Activated B cell treated with CpG ODN at 0.5 μM for 24 hours (primary cell): ENCODE measurements around the gene LRRC45. TPM values are rescaled to one million over a fixed set of nuclear protein-coding genes. Genes with fewer than 3 reads are reported as not detected.

Source experiments
- ATAC-seq: fragments of 200-7000 bp; cut with Tn5 transposase; one replicate; pipeline ENCODE4 v1.10.0; 2021; ENCODE audit warnings: low read depth, mild to moderate bottlenecking, moderate library complexity
- CTCF ChIA-PET: fragments of 350-600 bp; sonication (Branson Sonifier 250); formaldehyde crosslinking; loops from one replicate; lab custom pipeline; 2021; ENCODE audit warnings: antibody characterized with exemption; lab: Charles Lee
- POLR2A ChIA-PET: fragments of 350-600 bp; sonication (Branson Sonifier 250); formaldehyde crosslinking; loops from one replicate; lab custom pipeline; 2021; ENCODE audit warnings: antibody characterized with exemption; lab: Charles Lee
- DNase-seq: peaks from one replicate; pipeline ENCODE4 v3.0.0; 2022
- H3K27ac Mint-ChIP-seq: one replicate; pipeline ENCODE4 v1.8.0; 2020; ENCODE audit warnings: mixed read lengths
- H3K27me3 Mint-ChIP-seq: one replicate; pipeline ENCODE4 v1.8.0; 2021; ENCODE audit warnings: mixed read lengths
- H3K36me3 Mint-ChIP-seq: one replicate; pipeline ENCODE4 v1.8.0; 2021; ENCODE audit warnings: low read depth, mixed read lengths
- H3K4me1 Mint-ChIP-seq: one replicate; pipeline ENCODE4 v1.8.0; 2021; ENCODE audit warnings: mixed read lengths
- H3K4me3 Mint-ChIP-seq: one replicate; pipeline ENCODE4 v1.8.0; 2020; ENCODE audit warnings: mild to moderate bottlenecking, mixed read lengths
- H3K9me3 Mint-ChIP-seq: one replicate; pipeline ENCODE4 v1.8.0; 2020; ENCODE audit warnings: mixed read lengths
- intact Hi-C: fragments of 100-400 bp; cut with micrococcal nuclease; formaldehyde crosslinking; loops from one replicate; pipeline ENCODE4 v1.15.1; 2024
- total RNA-seq: library from RNA; stranded (reverse); gene quantifications from 2 replicates; pipeline ENCODE4 v1.2.3, GENCODE V29; 2022
- TF ChIP-seq, protein P1 (sequence below): fragments of 200-600 bp; IDR thresholded peaks from one replicate; pipeline ENCODE4 v1.8.0; 2022; ENCODE audit warnings: antibody characterized with exemption, mild to moderate bottlenecking

LRRC45 gene
- total RNA-seq, 1 donor from 2014 or later: 10.6 TPM

DNA sequence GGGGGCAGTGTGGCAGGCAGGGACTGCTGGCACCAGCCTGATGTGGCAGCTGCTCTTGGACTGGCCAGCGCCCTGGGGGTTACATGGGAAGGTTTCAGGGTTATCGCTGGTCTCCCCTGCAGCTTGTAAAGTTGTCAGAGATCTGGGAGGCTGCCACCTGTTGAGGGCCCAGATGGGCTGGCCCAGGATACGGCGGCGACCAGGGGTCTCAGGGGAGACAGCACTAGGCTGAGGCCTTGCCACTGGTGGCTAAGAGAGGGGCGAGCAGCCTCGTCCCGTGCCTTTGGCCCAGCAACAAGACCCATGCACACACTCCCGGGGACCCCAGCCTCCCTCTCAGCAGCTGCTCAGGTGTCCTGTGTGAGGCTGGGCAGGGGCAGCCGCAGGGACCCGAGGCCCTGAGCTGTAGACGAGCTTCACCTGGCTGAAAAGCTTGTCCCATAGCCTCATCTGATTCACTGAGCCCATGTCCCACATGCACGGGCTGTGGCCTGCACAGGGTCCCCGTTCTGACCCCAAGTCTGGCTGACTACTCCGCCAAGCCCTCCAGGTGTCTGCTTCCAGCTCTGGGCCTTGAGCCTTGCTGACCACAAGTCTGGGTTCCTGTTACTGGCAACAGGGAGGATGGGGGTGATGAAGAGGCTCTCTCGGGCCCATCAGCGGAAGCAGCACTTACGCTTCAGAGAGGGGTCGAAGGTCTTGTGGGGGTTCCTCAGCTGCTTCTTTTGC lies 36.3 kb downstream of the LRRC45 start:
- intact Hi-C loops: no loop called here
- Mint-ChIP-seq H3K9me3 (no peaks in the 10 kb centered on the region), H3K4me3 (no peak overlapping the region), H3K4me1 (peaks cover 5% of the 10 kb centered on the region), H3K27ac (no peak overlapping the region), H3K36me3 (peaks cover 53% of the 10 kb centered on the region), H3K27me3 (no peaks in the 10 kb centered on the region)
- TF ChIP-seq, protein P1, sequence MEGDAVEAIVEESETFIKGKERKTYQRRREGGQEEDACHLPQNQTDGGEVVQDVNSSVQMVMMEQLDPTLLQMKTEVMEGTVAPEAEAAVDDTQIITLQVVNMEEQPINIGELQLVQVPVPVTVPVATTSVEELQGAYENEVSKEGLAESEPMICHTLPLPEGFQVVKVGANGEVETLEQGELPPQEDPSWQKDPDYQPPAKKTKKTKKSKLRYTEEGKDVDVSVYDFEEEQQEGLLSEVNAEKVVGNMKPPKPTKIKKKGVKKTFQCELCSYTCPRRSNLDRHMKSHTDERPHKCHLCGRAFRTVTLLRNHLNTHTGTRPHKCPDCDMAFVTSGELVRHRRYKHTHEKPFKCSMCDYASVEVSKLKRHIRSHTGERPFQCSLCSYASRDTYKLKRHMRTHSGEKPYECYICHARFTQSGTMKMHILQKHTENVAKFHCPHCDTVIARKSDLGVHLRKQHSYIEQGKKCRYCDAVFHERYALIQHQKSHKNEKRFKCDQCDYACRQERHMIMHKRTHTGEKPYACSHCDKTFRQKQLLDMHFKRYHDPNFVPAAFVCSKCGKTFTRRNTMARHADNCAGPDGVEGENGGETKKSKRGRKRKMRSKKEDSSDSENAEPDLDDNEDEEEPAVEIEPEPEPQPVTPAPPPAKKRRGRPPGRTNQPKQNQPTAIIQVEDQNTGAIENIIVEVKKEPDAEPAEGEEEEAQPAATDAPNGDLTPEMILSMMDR: no peak
- ChIA-PET POLR2A (no interaction called here), CTCF (no interaction called here)
- ATAC-seq (no peak), DNase-seq (no peak)

DNA sequence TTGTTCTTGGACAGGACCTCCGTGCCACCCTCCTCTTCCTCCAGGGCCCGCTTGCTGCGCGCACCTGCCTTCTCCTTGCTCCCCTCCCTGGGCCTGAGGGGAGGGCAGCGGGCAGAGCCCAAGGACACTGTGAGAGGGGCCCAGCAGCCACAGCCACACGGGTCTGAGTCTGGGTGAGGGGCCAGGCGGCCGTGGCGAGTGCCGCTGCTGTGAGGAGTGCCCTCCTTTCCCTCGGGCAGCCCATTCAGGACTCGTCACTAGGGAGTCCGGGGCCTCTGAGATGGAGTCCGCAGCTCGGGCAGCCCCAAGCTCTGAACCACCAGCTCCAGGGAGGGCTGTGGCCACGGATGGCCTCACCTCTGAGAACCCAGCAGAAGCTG lies 36.9 kb downstream of the LRRC45 start:
- TF ChIP-seq, protein P1: no peak
- H3K27me3 Mint-ChIP-seq: no peaks in the 10 kb centered on the region
- intact Hi-C loops: no loop called here
- POLR2A ChIA-PET: no interaction called here
- no peaks in the 10 kb centered on the region for H3K9me3 Mint-ChIP-seq
- no peak overlapping the region for H3K27ac Mint-ChIP-seq
- DNase-seq: no peak
- peaks cover 50% of the 10 kb centered on the region for H3K36me3 Mint-ChIP-seq
- ATAC-seq: no peak
- H3K4me3 Mint-ChIP-seq: no peak overlapping the region
- CTCF ChIA-PET: no interaction called here
- peaks cover 10% of the 10 kb centered on the region for H3K4me1 Mint-ChIP-seq

DNA sequence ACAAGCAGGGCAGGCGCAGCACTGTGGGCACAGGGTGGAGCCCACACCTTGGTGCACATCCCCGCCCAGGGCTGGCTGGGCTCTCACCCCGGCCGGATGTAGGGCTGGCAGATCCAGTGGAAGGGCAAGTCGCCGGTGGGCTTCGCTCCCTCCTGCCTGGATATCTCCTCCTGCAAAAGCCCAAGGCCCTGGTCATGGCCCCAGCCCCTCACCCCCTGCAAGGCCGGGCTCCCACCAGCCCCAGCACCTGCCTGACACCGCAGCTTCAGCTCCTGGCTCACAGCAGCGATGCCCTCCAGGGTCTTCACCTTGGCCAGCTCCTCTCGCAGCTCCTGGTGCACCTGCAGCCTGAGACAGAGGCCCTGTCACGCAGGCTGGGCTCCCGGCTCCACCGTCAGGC lies 37.5 kb downstream of the LRRC45 start:
- peaks cover 45% of the 10 kb centered on the region for H3K36me3 Mint-ChIP-seq
- ChIA-PET CTCF (no interaction called here), POLR2A (no interaction called here)
- ATAC-seq (no peak), DNase-seq (no peak)
- peaks cover 10% of the 10 kb centered on the region for H3K4me1 Mint-ChIP-seq
- no peaks in the 10 kb centered on the region for H3K9me3 Mint-ChIP-seq
- no peaks in the 10 kb centered on the region for H3K27me3 Mint-ChIP-seq
- no peak overlapping the region for H3K27ac Mint-ChIP-seq
- intact Hi-C loops: no loop called here
- TF ChIP-seq, protein P1: no peak
- no peak overlapping the region for H3K4me3 Mint-ChIP-seq

DNA sequence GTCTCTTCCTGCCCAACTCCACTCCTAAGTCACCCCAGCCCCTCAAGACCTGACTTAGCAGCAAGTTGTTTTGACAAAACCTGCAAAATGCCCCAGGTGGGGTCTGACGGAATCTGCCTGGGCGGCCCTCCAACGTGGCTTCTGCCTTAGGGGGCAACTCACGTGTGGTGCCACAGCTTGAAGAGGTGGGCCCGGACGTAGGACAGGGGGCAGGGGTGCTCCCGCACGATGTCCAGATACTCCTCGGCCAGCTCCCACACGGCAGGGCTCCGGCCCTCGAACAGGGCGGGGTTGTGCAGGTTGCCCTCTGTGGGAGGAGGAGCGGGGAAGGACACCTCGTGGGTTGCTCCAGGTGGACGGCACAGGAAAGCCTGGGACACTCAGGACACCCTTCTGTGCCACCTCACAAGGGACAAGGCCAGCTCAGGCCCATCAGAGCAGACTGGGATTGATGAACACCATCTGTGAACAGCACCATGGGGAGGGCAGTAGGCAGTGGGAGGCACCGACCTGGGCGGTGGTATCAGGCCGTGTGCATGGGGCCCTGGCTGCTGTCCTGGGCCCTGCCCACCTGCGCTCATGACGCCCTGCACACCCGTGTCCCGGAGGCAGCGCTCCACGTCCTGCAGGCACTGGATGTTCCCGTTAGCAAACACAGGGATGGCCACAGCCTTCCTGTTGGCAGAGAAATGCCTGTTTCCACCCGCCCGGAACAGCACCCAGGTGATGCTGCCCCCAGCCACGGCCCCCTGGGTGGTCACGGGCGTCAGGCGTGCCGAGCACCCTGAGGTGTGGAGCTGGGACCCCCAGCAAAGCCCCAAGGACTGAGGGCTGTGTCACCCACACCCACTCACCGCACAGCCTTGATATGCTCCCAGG lies 38.2 kb downstream of the LRRC45 start:
- TF ChIP-seq, protein P1: no peak
- Mint-ChIP-seq H3K36me3 (peaks cover 42% of the 10 kb centered on the region), H3K4me1 (peaks cover 13% of the 10 kb centered on the region), H3K27ac (no peak overlapping the region), H3K4me3 (no peak overlapping the region), H3K9me3 (no peaks in the 10 kb centered on the region), H3K27me3 (no peaks in the 10 kb centered on the region)
- ATAC-seq (no peak), DNase-seq (no peak)
- CTCF ChIA-PET: no interaction called here
- intact Hi-C loops: no loop called here
- POLR2A ChIA-PET: no interaction called here
